ENCODE results near the gene HSBP1L1.

Gene HSBP1L1

DNA sequence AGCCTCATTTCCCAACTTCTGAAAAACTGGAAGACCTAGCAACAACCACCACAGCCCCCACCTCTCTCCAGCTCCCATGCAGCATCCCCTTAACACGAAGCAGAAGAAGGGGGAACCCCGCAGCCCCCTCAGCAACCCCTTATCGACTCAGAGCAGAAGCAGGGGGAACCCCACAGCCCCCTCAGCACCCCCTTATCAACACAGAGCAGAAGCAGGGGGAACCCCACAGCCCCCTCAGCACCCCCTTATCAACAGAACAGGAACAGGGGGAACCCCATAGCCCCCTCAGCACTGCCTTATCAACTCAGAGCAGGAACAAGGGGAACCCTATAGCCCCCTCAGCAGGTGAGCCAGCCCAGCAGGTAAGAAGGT is 19.7 kb upstream of the HSBP1L1 start:
- TF ChIP-seq, protein P1, sequence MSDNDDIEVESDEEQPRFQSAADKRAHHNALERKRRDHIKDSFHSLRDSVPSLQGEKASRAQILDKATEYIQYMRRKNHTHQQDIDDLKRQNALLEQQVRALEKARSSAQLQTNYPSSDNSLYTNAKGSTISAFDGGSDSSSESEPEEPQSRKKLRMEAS (IDR thresholded peaks at IDR 0.05), result no peak
- TF ChIP-seq FOXM1 (IDR thresholded peaks at IDR 0.05; ENCODE audit: borderline replicate concordance, low read depth) (no peak), TCF12 (IDR thresholded peaks at IDR 0.05; ENCODE audit: low read depth) (no peak), TAF1 (IDR thresholded peaks at IDR 0.05; ENCODE audit: low read depth) (no peak), NFIC (IDR thresholded peaks at IDR 0.05) (no peak), REST (IDR thresholded peaks at IDR 0.05; ENCODE audit: low read depth) (no peak), ZBTB7A (IDR thresholded peaks at IDR 0.05; ENCODE audit: low read depth) (no peak), TEAD4 (IDR thresholded peaks at IDR 0.05) (no peak), YY1 (IDR thresholded peaks at IDR 0.05; ENCODE audit: low read depth) (no peak)
- TF ChIP-seq, protein P2, sequence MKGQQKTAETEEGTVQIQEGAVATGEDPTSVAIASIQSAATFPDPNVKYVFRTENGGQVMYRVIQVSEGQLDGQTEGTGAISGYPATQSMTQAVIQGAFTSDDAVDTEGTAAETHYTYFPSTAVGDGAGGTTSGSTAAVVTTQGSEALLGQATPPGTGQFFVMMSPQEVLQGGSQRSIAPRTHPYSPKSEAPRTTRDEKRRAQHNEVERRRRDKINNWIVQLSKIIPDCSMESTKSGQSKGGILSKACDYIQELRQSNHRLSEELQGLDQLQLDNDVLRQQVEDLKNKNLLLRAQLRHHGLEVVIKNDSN (IDR thresholded peaks at IDR 0.05), result no peak

DNA sequence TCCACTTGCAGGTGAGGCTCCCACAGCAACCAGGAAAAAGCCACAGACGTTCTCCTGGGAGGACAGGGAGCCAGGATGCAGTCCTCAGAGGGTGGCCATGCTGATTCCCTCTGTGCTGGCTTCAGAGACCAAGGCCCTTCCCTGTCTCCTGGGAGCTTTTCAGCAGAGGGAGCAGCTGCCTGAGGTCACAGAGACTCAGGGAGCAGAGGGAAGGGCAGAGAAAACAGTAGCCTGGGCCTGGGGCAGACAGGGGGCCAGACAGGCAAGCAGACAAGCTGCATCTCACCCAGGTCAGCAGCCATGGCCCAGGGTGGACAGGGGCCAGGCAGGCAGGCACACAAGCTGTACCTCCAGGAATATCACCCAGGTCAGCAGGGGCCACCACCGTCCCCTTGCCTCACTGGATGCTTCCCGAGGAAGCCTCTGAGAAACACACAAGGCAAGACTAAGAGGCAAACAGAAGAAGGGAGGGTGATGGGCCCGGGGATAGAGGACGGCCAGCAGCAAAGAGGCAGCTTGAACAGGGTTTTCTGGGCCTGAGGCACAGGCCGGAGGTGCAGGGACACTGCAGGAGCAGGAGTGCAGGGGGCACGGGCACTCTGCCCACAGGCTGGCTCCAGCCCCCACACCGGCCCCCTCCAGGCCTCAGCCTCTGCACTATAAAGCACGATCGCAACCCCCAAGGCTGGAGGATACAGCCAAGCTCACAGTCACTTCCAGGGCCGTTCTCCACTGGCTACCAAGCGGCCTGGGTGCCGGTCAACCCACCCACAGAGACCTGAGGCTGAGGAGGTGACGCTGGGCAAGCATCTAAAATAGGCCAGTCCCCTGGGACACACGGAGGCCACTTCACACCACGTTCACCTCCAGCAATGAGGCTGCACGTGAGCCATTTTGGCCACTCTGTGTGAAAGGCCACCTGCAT is 19.1 kb upstream of the HSBP1L1 start:
- TF ChIP-seq CREB1 (IDR thresholded peaks at IDR 0.05; ENCODE audit: low read depth), result no peak
- no peak for TF ChIP-seq FOXM1 (IDR thresholded peaks at IDR 0.05; ENCODE audit: borderline replicate concordance, low read depth)
- no peak for TF ChIP-seq NFIC (IDR thresholded peaks at IDR 0.05)
- no peak for TF ChIP-seq YY1 (IDR thresholded peaks at IDR 0.05; ENCODE audit: low read depth)
- TF ChIP-seq EGR1 (IDR thresholded peaks at IDR 0.05), result no peak
- no peak for TF ChIP-seq RAD21 (IDR thresholded peaks at IDR 0.05; ENCODE audit: low read depth)
- TF ChIP-seq EP300 (IDR thresholded peaks at IDR 0.05; ENCODE audit: borderline replicate concordance), result no peak

DNA sequence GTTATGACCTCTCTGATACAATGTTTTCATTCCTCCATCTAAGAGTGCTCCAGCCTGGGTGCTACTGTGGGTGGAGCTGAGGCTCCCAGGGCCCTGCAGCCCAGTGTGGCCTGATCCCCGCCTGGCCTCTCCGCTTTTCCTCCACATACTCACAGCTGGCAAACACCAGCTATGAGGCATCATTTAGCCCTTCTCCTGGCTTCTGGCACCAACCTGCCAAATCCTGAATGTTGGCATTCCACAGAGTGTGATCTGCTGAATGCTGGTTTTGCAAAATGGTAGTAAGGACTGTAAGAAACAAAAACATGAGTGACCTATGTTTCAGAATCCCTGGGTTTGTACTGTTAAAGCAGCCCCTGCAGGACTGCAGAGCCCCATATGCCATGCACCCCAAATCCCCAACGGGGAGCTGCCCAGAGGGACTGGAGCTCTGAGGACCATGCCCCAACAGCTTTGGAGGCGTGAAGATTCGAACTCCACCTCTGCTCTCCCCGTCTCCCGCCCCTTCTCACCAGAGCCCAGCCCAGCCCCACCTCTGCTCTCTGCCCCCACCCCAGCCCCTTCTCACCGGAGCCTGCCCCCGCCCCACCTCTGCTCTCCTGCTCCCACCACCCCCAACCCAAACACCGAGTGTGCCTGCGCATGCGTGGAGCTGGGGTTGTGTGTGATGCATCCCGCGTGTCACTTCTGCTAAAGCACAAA is 17.2 kb upstream of the HSBP1L1 start:
- TF ChIP-seq EGR1 (IDR thresholded peaks at IDR 0.05) (no peak), CREB1 (IDR thresholded peaks at IDR 0.05; ENCODE audit: low read depth) (no peak), RAD21 (IDR thresholded peaks at IDR 0.05; ENCODE audit: low read depth) (no peak), ZBTB7A (IDR thresholded peaks at IDR 0.05; ENCODE audit: low read depth) (no peak), TAF1 (IDR thresholded peaks at IDR 0.05; ENCODE audit: low read depth) (no peak), TEAD4 (IDR thresholded peaks at IDR 0.05) (no peak), YY1 (IDR thresholded peaks at IDR 0.05; ENCODE audit: low read depth) (no peak), NFIC (IDR thresholded peaks at IDR 0.05) (no peak), CEBPB (IDR thresholded peaks at IDR 0.05) (no peak), REST (IDR thresholded peaks at IDR 0.05; ENCODE audit: low read depth) (no peak), FOXM1 (IDR thresholded peaks at IDR 0.05; ENCODE audit: borderline replicate concordance, low read depth) (no peak), EP300 (IDR thresholded peaks at IDR 0.05; ENCODE audit: borderline replicate concordance) (no peak), TCF12 (IDR thresholded peaks at IDR 0.05; ENCODE audit: low read depth) (no peak)
- TF ChIP-seq, protein P1 (IDR thresholded peaks at IDR 0.05), result no peak
- TF ChIP-seq, protein P2 (IDR thresholded peaks at IDR 0.05), result no peak

DNA sequence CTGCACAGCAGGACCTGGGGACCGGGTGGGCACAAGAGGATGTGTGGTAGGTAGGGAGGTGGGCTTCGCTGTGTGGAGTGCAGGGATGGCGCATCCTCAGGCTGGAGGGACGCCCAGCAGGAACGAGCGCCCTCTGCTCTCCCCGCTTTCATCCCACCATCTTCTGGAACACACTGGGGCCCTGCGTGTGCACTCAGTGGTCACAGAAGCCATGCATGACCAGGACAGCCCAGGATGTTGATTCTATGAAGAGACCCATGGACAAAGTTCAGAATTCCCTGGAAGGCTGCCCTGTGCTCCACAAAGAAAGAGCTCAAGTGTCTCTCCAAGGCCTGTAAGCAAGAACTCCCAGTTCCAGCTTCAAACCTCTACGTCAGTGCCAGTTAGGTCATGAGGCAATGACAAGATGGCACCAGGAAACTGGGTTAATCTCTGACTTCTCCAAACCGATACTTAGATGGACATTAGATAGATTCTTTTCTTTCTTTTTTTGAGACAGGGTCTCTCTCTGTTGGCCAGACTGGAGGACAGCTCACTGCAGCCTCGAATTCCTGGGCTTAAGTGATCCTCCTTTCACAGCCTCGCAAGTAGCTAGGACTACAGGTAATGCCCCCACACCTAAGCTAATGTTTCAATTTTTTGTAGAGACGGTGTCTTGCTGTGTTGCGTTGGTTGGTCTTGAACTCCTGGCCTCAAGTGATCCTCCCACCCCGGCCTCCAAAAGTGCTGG is 16.4 kb upstream of the HSBP1L1 start:
- TF ChIP-seq FOXM1 (IDR thresholded peaks at IDR 0.05; ENCODE audit: borderline replicate concordance, low read depth) (no peak), TAF1 (IDR thresholded peaks at IDR 0.05; ENCODE audit: low read depth) (no peak)
- TF ChIP-seq, protein P1 (IDR thresholded peaks at IDR 0.05), result no peak

All from Ishikawa (cell line).